ENCODE measurements around the gene CRABP2.

- TF ChIP-seq, protein P1, sequence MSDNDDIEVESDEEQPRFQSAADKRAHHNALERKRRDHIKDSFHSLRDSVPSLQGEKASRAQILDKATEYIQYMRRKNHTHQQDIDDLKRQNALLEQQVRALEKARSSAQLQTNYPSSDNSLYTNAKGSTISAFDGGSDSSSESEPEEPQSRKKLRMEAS (IDR thresholded peaks at IDR 0.05) = no peak
- TF ChIP-seq POLR2A (IDR thresholded peaks at IDR 0.05; ENCODE audit: low read length) = no peak
- TF ChIP-seq CBX2 (IDR thresholded peaks at IDR 0.05; ENCODE audit: borderline replicate concordance, low read depth) = no peak
- TF ChIP-seq JUN (IDR thresholded peaks at IDR 0.05) = no peak
- TF ChIP-seq, protein P2, sequence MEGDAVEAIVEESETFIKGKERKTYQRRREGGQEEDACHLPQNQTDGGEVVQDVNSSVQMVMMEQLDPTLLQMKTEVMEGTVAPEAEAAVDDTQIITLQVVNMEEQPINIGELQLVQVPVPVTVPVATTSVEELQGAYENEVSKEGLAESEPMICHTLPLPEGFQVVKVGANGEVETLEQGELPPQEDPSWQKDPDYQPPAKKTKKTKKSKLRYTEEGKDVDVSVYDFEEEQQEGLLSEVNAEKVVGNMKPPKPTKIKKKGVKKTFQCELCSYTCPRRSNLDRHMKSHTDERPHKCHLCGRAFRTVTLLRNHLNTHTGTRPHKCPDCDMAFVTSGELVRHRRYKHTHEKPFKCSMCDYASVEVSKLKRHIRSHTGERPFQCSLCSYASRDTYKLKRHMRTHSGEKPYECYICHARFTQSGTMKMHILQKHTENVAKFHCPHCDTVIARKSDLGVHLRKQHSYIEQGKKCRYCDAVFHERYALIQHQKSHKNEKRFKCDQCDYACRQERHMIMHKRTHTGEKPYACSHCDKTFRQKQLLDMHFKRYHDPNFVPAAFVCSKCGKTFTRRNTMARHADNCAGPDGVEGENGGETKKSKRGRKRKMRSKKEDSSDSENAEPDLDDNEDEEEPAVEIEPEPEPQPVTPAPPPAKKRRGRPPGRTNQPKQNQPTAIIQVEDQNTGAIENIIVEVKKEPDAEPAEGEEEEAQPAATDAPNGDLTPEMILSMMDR (IDR thresholded peaks at IDR 0.05) = no peak
- TF ChIP-seq BHLHE40 (IDR thresholded peaks at IDR 0.05; ENCODE audit: low read depth, low read length) = no peak
- TF ChIP-seq, protein P3, sequence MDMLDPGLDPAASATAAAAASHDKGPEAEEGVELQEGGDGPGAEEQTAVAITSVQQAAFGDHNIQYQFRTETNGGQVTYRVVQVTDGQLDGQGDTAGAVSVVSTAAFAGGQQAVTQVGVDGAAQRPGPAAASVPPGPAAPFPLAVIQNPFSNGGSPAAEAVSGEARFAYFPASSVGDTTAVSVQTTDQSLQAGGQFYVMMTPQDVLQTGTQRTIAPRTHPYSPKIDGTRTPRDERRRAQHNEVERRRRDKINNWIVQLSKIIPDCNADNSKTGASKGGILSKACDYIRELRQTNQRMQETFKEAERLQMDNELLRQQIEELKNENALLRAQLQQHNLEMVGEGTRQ (IDR thresholded peaks at IDR 0.05) = no peak
- no peak for TF ChIP-seq ESRRA (IDR thresholded peaks at IDR 0.05; ENCODE audit: borderline replicate concordance, low read length)
- TF ChIP-seq MYC (IDR thresholded peaks at IDR 0.05; ENCODE audit: borderline replicate concordance, low read length) = no peak
- TF ChIP-seq RFX5 (IDR thresholded peaks at IDR 0.05) = no peak
- no peak for TF ChIP-seq KDM1A (IDR thresholded peaks at IDR 0.05; ENCODE audit: low read depth)
Measured at GRCh38 chr1:156692925-156693847, 12.2 kb downstream of the CRABP2 start.
